ENCODE results near the gene HORMAD2.
A peak's percentile ranks its signal among the peaks of the same experiment; 100 is the strongest.
"Not testable (repeated sequence)": the region's sequence is repeated elsewhere in the genome, so short reads cannot be mapped to it uniquely, and the experiment has no call there.

Gene HORMAD2

DNA sequence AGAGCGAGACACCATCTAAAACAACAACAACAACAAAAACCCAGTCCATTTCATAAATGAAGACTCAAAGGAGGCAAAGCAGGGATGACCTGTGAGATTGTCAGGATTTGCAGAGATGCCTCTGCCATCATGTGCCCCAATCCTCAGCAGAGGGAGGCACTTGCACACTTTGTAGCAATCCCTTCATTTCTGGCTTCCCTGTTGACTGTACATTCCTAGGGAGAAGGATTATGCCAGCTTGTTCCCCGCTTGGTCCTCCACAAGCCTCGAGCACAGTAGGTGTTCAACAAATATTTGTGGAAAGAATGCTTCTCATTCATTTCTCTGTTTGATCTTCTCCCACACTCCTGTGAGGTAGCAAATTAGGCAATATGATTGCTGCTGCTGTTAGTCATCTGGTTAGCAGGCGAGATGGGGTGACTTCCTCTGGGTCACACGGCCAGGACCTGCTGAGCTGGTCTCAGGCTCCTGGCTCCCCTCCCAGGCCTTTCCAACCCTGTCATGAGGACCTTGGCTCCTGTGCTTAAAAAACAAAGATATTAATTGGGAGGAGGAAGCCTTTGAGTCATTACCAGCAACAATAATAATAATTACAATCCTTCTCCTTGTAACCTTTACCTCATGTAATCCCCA is 132.2 kb downstream of the HORMAD2 start:
- H3F3A ChIP-seq (ENCODE audit: low read depth), result no peaks in the 10 kb centered on the region
- H4K20me1 ChIP-seq (ENCODE audit: insufficient read depth, low read length, poor library complexity, severe bottlenecking), result no peaks in the 10 kb centered on the region
- no peaks in the 10 kb centered on the region for H3K9me2 ChIP-seq (replicated peaks; ENCODE audit: low read depth, low read length)
- H3K27me3 ChIP-seq (ENCODE audit: insufficient read depth, low read length, poor library complexity, severe bottlenecking), result no peaks in the 10 kb centered on the region
- no peak overlapping the region for H3K4me3 ChIP-seq (ENCODE audit: low read length, poor library complexity, severe bottlenecking)
- H3K79me2 ChIP-seq (ENCODE audit: insufficient read depth, low read length), result no peaks in the 10 kb centered on the region
- H3K9me3 ChIP-seq (ENCODE audit: insufficient read depth, low read depth, low read length), result no peaks in the 10 kb centered on the region
- peaks cover 8% of the 10 kb centered on the region for H3K4me1 ChIP-seq (ENCODE audit: insufficient read depth, low read length, poor library complexity, severe bottlenecking)
- TF ChIP-seq, protein P1, sequence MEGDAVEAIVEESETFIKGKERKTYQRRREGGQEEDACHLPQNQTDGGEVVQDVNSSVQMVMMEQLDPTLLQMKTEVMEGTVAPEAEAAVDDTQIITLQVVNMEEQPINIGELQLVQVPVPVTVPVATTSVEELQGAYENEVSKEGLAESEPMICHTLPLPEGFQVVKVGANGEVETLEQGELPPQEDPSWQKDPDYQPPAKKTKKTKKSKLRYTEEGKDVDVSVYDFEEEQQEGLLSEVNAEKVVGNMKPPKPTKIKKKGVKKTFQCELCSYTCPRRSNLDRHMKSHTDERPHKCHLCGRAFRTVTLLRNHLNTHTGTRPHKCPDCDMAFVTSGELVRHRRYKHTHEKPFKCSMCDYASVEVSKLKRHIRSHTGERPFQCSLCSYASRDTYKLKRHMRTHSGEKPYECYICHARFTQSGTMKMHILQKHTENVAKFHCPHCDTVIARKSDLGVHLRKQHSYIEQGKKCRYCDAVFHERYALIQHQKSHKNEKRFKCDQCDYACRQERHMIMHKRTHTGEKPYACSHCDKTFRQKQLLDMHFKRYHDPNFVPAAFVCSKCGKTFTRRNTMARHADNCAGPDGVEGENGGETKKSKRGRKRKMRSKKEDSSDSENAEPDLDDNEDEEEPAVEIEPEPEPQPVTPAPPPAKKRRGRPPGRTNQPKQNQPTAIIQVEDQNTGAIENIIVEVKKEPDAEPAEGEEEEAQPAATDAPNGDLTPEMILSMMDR (conservative IDR thresholded peaks at IDR 0.05; ENCODE audit: low read length), result no peak
- no peak for TF ChIP-seq EZH2phosphoT487 (IDR thresholded peaks at IDR 0.05; ENCODE audit: borderline replicate concordance)
- peak overlapping the region; percentile 70; the same call in 1 of the 2 replicates for H2AFZ ChIP-seq (ENCODE audit: low read length)
- no peak overlapping the region for H3K4me2 ChIP-seq (ENCODE audit: low read depth, low read length, poor library complexity, severe bottlenecking)
- no peaks in the 10 kb centered on the region for H3K36me3 ChIP-seq (ENCODE audit: insufficient read depth, low read length)
- H3K9ac ChIP-seq (ENCODE audit: low read depth, low read length, poor library complexity, severe bottlenecking), result no peak overlapping the region

DNA sequence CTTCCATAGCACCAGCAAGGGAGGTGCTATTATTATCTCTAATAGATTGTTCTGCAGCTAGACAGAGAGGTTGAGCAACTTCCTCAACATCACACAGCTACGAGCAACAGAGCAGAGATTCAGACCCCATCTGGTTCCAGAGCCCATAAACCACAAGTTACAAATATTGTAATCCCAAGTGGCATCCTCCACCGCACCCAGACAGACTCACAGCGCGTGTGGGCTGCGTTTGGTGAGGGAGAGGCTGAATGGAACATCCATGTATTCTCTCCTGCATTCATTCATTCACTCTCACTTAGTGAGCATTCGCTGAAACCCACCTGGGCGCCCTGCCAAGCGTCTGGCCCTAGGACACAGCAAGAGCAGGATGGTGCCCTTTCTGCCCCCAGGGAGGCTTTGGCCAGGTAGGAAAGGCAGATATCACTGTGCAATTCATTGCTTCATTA is 132.8 kb downstream of the HORMAD2 start:
- Histone ChIP-seq H3K4me1 (ENCODE audit: insufficient read depth, low read length, poor library complexity, severe bottlenecking) (peaks cover 8% of the 10 kb centered on the region), H3F3A (ENCODE audit: low read depth) (no peaks in the 10 kb centered on the region), H3K9me2 (replicated peaks; ENCODE audit: low read depth, low read length) (no peaks in the 10 kb centered on the region), H3K9me3 (ENCODE audit: insufficient read depth, low read depth, low read length) (no peaks in the 10 kb centered on the region), H3K27me3 (ENCODE audit: insufficient read depth, low read length, poor library complexity, severe bottlenecking) (no peaks in the 10 kb centered on the region), H4K20me1 (ENCODE audit: insufficient read depth, low read length, poor library complexity, severe bottlenecking) (no peaks in the 10 kb centered on the region), H3K9ac (ENCODE audit: low read depth, low read length, poor library complexity, severe bottlenecking) (no peak overlapping the region), H3K4me3 (ENCODE audit: low read length, poor library complexity, severe bottlenecking) (no peak overlapping the region), H2AFZ (ENCODE audit: low read length) (0 out of 2 replicates have a peak overlapping the region, but pooled peaks have one; percentile 70), H3K36me3 (ENCODE audit: insufficient read depth, low read length) (no peaks in the 10 kb centered on the region), H3K4me2 (ENCODE audit: low read depth, low read length, poor library complexity, severe bottlenecking) (no peak overlapping the region), H3K79me2 (ENCODE audit: insufficient read depth, low read length) (no peaks in the 10 kb centered on the region)
- TF ChIP-seq, protein P1 (conservative IDR thresholded peaks at IDR 0.05; ENCODE audit: low read length), result no peak
- TF ChIP-seq EZH2phosphoT487 (IDR thresholded peaks at IDR 0.05; ENCODE audit: borderline replicate concordance), result no peak

DNA sequence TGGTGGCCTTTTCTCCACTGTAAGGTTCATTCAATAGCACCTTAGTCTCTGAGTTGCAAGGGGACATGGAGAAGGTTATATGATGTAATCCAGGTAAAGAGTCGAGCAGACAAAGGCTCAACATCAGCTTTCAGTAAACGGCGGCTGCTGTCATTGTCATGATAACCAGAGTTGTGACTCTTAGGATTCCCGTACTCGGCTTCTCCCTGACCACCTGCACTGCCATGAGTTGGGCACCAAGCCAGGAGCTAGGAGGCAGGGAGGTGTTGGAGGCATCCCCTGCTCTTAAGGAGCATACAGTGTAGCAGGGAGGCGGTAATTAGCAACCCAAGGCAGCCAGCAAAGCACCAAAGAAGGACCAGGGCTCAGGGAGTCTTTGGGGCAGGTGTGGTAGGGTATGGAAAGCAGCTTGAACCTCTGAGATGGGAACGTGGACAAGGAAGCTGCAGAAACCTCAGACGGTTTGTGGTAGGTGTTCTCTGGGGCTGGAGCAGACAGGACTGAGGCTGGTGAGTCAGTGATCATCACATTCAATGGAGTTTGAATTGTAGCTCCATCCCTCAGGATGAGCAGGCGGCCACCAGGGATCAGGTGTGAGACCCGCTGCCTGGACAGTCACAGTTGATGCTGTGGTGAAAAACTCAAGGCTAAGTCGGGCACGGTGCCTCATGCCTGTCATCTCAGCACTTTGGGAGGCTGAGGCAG is 134.6 kb downstream of the HORMAD2 start:
- TF ChIP-seq EZH2phosphoT487 (IDR thresholded peaks at IDR 0.05; ENCODE audit: borderline replicate concordance), result no peak
- TF ChIP-seq, protein P1 (conservative IDR thresholded peaks at IDR 0.05; ENCODE audit: low read length), result no peak
- Histone ChIP-seq H2AFZ (ENCODE audit: low read length) (no peak overlapping the region), H3K4me1 (ENCODE audit: insufficient read depth, low read length, poor library complexity, severe bottlenecking) (peaks cover 8% of the 10 kb centered on the region), H3K4me2 (ENCODE audit: low read depth, low read length, poor library complexity, severe bottlenecking) (no peak overlapping the region), H3K4me3 (ENCODE audit: low read length, poor library complexity, severe bottlenecking) (no peak overlapping the region), H3K9me3 (ENCODE audit: insufficient read depth, low read depth, low read length) (no peaks in the 10 kb centered on the region), H3K79me2 (ENCODE audit: insufficient read depth, low read length) (no peaks in the 10 kb centered on the region), H4K20me1 (ENCODE audit: insufficient read depth, low read length, poor library complexity, severe bottlenecking) (no peaks in the 10 kb centered on the region), H3K27me3 (ENCODE audit: insufficient read depth, low read length, poor library complexity, severe bottlenecking) (no peaks in the 10 kb centered on the region), H3K36me3 (ENCODE audit: insufficient read depth, low read length) (no peaks in the 10 kb centered on the region), H3K9me2 (replicated peaks; ENCODE audit: low read depth, low read length) (no peaks in the 10 kb centered on the region), H3K9ac (ENCODE audit: low read depth, low read length, poor library complexity, severe bottlenecking) (no peak overlapping the region), H3F3A (ENCODE audit: low read depth) (no peaks in the 10 kb centered on the region)

DNA sequence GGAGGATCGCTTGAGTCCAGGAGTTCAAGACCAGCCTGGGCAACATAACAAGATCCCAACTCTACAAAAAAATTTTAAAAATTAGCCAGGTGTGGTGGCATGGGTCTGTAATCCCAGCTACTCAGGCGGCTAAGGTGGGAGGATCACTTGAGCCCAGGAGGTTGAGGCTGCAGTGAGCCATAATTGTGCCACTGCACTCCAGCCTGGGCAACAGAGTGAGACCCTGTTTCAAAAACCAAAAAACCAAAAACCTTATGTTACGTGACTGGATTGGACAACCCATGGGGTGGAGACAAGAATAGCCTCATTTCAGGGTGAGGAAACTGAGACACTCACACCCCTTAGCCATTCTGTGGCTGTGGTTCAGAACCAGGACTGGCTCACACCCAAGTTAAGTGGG is 136.0 kb downstream of the HORMAD2 start:
- not testable (repeated sequence) for H3K27me3 ChIP-seq (ENCODE audit: insufficient read depth, low read length, poor library complexity, severe bottlenecking); H3K79me2 ChIP-seq (ENCODE audit: insufficient read depth, low read length); H4K20me1 ChIP-seq (ENCODE audit: insufficient read depth, low read length, poor library complexity, severe bottlenecking); H2AFZ ChIP-seq (ENCODE audit: low read length); H3K4me3 ChIP-seq (ENCODE audit: low read length, poor library complexity, severe bottlenecking); H3F3A ChIP-seq (ENCODE audit: low read depth); H3K36me3 ChIP-seq (ENCODE audit: insufficient read depth, low read length); H3K4me2 ChIP-seq (ENCODE audit: low read depth, low read length, poor library complexity, severe bottlenecking); H3K9ac ChIP-seq (ENCODE audit: low read depth, low read length, poor library complexity, severe bottlenecking); H3K9me3 ChIP-seq (ENCODE audit: insufficient read depth, low read depth, low read length); H3K9me2 ChIP-seq (replicated peaks; ENCODE audit: low read depth, low read length)
- peaks cover 22% of the 10 kb centered on the region for H3K4me1 ChIP-seq (ENCODE audit: insufficient read depth, low read length, poor library complexity, severe bottlenecking)
